ENCODE measurements around the gene TXNL4B. TPM values are rescaled to one million over a fixed set of nuclear protein-coding genes. Genes with fewer than 3 reads are reported as not detected.

Gene TXNL4B
- total RNA-seq, 1 donor: 8.6 TPM

DNA sequence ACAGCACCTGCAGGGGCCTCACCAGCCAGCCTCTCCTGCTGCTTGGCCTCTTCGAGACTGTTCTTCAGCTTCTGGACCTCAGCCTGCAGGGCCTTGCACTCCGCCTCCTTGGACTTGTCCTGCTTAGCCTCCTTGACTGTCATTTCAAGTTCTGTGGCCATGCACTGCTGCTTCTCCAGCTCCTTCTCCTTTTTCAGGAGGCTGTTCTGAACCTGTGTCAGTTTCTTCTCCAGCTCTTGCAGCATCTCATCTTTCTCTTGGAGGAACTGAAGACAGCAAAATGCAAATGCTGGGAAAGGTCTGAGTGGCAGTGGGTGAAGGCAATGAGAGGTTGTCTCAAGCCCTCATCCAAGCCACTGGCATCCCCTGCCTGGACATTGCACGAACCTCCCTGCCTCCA lies 39.3 kb upstream of the TXNL4B start:
- no peak for DNase-seq (ENCODE audit: low read depth)
- TF ChIP-seq, protein P1, sequence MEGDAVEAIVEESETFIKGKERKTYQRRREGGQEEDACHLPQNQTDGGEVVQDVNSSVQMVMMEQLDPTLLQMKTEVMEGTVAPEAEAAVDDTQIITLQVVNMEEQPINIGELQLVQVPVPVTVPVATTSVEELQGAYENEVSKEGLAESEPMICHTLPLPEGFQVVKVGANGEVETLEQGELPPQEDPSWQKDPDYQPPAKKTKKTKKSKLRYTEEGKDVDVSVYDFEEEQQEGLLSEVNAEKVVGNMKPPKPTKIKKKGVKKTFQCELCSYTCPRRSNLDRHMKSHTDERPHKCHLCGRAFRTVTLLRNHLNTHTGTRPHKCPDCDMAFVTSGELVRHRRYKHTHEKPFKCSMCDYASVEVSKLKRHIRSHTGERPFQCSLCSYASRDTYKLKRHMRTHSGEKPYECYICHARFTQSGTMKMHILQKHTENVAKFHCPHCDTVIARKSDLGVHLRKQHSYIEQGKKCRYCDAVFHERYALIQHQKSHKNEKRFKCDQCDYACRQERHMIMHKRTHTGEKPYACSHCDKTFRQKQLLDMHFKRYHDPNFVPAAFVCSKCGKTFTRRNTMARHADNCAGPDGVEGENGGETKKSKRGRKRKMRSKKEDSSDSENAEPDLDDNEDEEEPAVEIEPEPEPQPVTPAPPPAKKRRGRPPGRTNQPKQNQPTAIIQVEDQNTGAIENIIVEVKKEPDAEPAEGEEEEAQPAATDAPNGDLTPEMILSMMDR (IDR thresholded peaks at IDR 0.05; ENCODE audit: insufficient read depth, low read depth, low read length): no peak
- no peak overlapping the region for H3K4me3 ChIP-seq (ENCODE audit: low read depth, low read length)

DNA sequence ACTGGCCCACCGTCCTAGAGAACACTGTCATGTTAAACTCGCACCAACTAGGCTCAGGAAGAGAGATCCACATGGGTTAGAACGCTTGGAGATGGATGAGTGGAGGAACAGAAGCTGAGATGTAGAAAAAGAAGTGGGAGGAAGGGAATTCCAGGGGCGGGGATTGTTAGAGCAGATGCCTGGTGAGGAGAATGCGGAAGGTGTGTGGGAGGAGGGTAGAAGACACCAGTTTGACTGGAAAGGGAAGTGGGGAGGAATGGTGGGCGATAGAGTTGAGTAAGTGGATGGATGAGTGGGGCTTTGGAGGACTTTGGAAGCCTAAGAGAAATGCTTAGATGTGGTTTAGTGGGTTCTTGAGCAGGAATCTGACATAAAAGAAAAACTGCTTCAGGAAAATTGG lies 37.6 kb upstream of the TXNL4B start:
- no peak overlapping the region for H3K4me3 ChIP-seq (ENCODE audit: low read depth, low read length)
- TF ChIP-seq, protein P1 (IDR thresholded peaks at IDR 0.05; ENCODE audit: insufficient read depth, low read depth, low read length): no peak
- no peak for DNase-seq (ENCODE audit: low read depth)

DNA sequence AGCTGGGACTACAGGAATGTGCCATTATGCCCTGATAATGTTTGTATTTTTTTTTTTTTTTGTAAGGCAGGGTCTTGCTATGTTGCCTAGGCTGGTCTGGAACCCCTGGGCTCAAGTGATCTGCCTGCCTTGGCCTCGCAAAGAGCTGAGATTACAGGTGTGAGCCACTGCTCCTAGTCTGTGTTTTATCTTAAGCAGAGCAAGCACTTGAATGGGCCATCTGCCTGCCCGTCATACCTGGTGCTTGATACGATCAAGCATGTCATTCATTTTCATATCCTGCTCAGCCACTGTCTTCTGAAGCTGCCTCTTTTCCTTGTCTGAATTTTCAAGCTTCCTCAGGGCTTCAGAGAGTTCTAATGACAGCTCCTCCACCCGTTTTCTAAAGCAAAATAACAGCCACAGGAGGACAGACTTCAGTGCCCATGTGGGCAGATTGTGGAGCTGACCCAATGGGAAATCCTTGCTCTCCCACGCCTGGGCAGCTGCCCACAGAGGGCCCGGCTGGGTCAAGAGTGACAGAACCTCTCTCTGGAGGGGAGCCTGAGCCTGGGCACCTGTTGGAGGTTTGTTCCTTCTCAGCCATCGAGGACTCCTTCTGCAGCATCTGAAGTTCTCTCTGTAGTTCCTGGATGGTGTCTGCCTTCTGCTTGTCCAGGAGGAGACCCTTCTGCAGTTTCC lies 36.7 kb upstream of the TXNL4B start:
- no peak for DNase-seq (ENCODE audit: low read depth)
- no peak overlapping the region for H3K4me3 ChIP-seq (ENCODE audit: low read depth, low read length)
- TF ChIP-seq, protein P1 (IDR thresholded peaks at IDR 0.05; ENCODE audit: insufficient read depth, low read depth, low read length): no peak

DNA sequence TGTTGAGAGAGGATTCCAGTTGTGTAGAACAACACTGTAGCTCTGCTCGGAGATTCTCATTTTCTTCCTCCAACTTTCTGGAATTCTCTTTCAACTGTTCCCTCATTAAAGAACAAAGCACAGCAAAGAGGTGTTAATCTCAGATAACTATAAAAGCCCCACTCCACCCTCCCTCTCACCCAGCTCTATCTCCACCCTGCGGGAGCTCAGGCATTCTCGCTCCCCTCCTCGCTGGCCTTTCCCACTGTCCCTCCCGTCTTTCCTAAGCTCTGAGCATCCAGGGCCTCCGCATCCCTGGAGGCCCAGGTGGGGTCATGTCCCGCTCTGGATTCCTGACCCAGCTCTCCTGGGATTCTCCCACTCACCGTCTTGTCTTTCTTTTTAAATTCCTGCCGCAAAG lies 35.3 kb upstream of the TXNL4B start:
- TF ChIP-seq, protein P1 (IDR thresholded peaks at IDR 0.05; ENCODE audit: insufficient read depth, low read depth, low read length): no peak

DNA sequence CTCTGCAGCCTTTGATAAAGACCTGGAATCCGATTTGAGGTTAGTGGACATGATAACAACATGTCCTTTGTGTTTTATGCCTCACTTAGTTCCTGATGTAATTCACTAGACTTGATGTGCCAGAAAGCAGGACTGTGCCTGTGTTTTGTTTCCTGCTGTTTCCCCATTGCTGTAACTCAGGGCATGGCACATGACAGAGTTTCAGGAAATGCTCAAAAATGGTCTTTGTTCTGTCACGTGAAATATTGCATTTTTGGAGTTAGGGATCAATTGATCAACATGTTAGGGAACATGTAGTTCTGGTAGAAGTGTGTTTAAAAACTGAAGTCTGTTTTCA lies 33.0 kb upstream of the TXNL4B start:
- H3K4me3 ChIP-seq (ENCODE audit: low read depth, low read length): no peak overlapping the region
- TF ChIP-seq, protein P1 (IDR thresholded peaks at IDR 0.05; ENCODE audit: insufficient read depth, low read depth, low read length): no peak
- DNase-seq (ENCODE audit: low read depth): no peak

More for the DNA sequence above, 35.3 kb upstream of the TXNL4B start:
- no peak overlapping the region for H3K4me3 ChIP-seq (ENCODE audit: low read depth, low read length)
- DNase-seq (ENCODE audit: low read depth): no peak

DNA sequence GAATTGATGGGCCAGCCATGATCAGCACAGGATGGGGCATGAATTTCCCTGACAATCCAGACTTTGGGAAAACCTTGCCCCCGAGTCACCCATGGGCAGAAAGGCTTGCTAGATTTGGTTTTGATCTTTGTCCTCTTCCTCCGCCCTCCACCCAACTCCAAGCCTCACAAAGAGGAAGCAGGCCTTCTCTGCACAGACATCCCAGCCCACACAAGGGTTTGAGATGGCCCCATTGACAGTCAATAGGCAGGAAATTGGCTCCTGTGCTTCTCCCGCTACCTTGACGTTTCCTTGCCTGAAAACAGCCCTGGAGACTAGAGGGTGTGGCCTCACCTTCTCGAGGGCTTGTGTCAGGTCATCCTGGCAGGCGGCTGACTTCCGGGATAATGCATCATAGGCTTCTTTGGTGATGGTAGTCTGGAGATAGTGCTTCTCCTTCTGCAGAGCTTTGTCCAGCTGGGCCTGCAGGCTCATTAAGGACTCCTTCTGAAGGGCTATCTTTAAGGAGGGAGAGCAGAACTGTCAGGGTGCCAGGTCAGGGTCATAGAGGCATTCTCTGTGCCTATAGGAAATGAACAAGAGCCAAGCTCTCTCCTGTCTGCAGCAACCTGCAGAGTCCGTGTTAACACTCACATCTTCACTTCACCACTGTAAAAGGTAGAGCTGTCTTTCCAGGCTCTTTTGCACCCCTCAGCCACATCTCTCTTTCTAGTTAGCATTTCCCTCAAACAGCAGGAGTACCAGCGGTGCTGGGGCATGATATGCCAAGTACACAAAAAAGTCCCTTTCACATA lies 32.4 kb upstream of the TXNL4B start:
- TF ChIP-seq, protein P1 (IDR thresholded peaks at IDR 0.05; ENCODE audit: insufficient read depth, low read depth, low read length): no peak
- H3K4me3 ChIP-seq (ENCODE audit: low read depth, low read length): no peak overlapping the region
- no peak for DNase-seq (ENCODE audit: low read depth)

All from fibroblast of villous mesenchyme (primary cell).